ENCODE results near the gene STXBP3. TPM values are rescaled to one million over a fixed set of nuclear protein-coding genes. Genes with fewer than 3 reads are reported as not detected.

Gene STXBP3
- total RNA-seq, 1 donor, result 68.4 TPM

GRCh38 chr1:108758796-108759195, 12.3 kb downstream of the STXBP3 start:
- Histone ChIP-seq H3K4me3 (ENCODE audit: insufficient read depth, low read length) (no peak overlapping the region), H3K36me3 (ENCODE audit: insufficient read depth, low read length) (peaks cover 56% of the 10 kb centered on the region), H3K4me2 (ENCODE audit: insufficient read depth, low read length) (no peak overlapping the region), H2AFZ (ENCODE audit: low read length) (no peak overlapping the region), H3K9me3 (ENCODE audit: low read depth, low read length) (no peaks in the 10 kb centered on the region), H3K79me2 (ENCODE audit: insufficient read depth, low read length) (peaks cover 12% of the 10 kb centered on the region), H3K27me3 (ENCODE audit: insufficient read depth, low read length) (no peaks in the 10 kb centered on the region), H3K4me1 (ENCODE audit: insufficient read depth, low read length) (no peaks in the 10 kb centered on the region), H3K27ac (ENCODE audit: low read depth, low read length) (no peak overlapping the region), H4K20me1 (ENCODE audit: insufficient read depth, low read length) (no peaks in the 10 kb centered on the region)
- TF ChIP-seq CTCF (IDR thresholded peaks at IDR 0.05; ENCODE audit: extremely low read depth, low read depth, low read length), result no peak
- no peak for DNase-seq (ENCODE audit: insufficient read length, low spot score, missing footprints)

- Histone ChIP-seq H3K79me2 (ENCODE audit: insufficient read depth, low read length) (peaks cover 31% of the 10 kb centered on the region), H3K27me3 (ENCODE audit: insufficient read depth, low read length) (no peaks in the 10 kb centered on the region), H3K4me3 (ENCODE audit: insufficient read depth, low read length) (no peak overlapping the region), H4K20me1 (ENCODE audit: insufficient read depth, low read length) (peaks cover 14% of the 10 kb centered on the region), H3K4me1 (ENCODE audit: insufficient read depth, low read length) (no peaks in the 10 kb centered on the region), H3K27ac (ENCODE audit: low read depth, low read length) (no peak overlapping the region), H2AFZ (ENCODE audit: low read length) (no peak overlapping the region), H3K9me3 (ENCODE audit: low read depth, low read length) (no peaks in the 10 kb centered on the region), H3K36me3 (ENCODE audit: insufficient read depth, low read length) (peaks cover 48% of the 10 kb centered on the region), H3K4me2 (ENCODE audit: insufficient read depth, low read length) (no peak overlapping the region)
- no peak for TF ChIP-seq CTCF (IDR thresholded peaks at IDR 0.05; ENCODE audit: extremely low read depth, low read depth, low read length)
- DNase-seq (ENCODE audit: insufficient read length, low spot score, missing footprints), result no peak
Observed at GRCh38 chr1:108767115-108767514, 20.6 kb downstream of the STXBP3 start.

GRCh38 chr1:108767708-108768107, 21.2 kb downstream of the STXBP3 start:
- Histone ChIP-seq H4K20me1 (ENCODE audit: insufficient read depth, low read length) (peaks cover 14% of the 10 kb centered on the region), H3K4me1 (ENCODE audit: insufficient read depth, low read length) (no peaks in the 10 kb centered on the region), H3K9me3 (ENCODE audit: low read depth, low read length) (no peaks in the 10 kb centered on the region), H3K4me2 (ENCODE audit: insufficient read depth, low read length) (no peak overlapping the region), H2AFZ (ENCODE audit: low read length) (no peak overlapping the region), H3K4me3 (ENCODE audit: insufficient read depth, low read length) (no peak overlapping the region), H3K27ac (ENCODE audit: low read depth, low read length) (no peak overlapping the region), H3K27me3 (ENCODE audit: insufficient read depth, low read length) (no peaks in the 10 kb centered on the region), H3K79me2 (ENCODE audit: insufficient read depth, low read length) (peaks cover 29% of the 10 kb centered on the region), H3K36me3 (ENCODE audit: insufficient read depth, low read length) (peaks cover 48% of the 10 kb centered on the region)
- DNase-seq (ENCODE audit: insufficient read length, low spot score, missing footprints), result no peak
- no peak for TF ChIP-seq CTCF (IDR thresholded peaks at IDR 0.05; ENCODE audit: extremely low read depth, low read depth, low read length)

GRCh38 chr1:108777839-108778238, 31.4 kb downstream of the STXBP3 start:
- Histone ChIP-seq H2AFZ (ENCODE audit: low read length) (no peak overlapping the region), H4K20me1 (ENCODE audit: insufficient read depth, low read length) (no peaks in the 10 kb centered on the region), H3K27me3 (ENCODE audit: insufficient read depth, low read length) (no peaks in the 10 kb centered on the region), H3K79me2 (ENCODE audit: insufficient read depth, low read length) (no peaks in the 10 kb centered on the region), H3K4me3 (ENCODE audit: insufficient read depth, low read length) (no peak overlapping the region), H3K4me1 (ENCODE audit: insufficient read depth, low read length) (no peaks in the 10 kb centered on the region), H3K4me2 (ENCODE audit: insufficient read depth, low read length) (no peak overlapping the region), H3K27ac (ENCODE audit: low read depth, low read length) (no peak overlapping the region), H3K9me3 (ENCODE audit: low read depth, low read length) (no peaks in the 10 kb centered on the region), H3K36me3 (ENCODE audit: insufficient read depth, low read length) (peaks cover 62% of the 10 kb centered on the region)
- no peak for TF ChIP-seq CTCF (IDR thresholded peaks at IDR 0.05; ENCODE audit: extremely low read depth, low read depth, low read length)
- DNase-seq (ENCODE audit: insufficient read length, low spot score, missing footprints), result no peak
